Esophagus squamous epithelium (tissue), 4 donors: Measurements from ENCODE around the gene ADSS2.

ENCODE experiments used
- CTCF ChIP-seq, 6 experiments: fragments of 450-650 bp in 4 of 6; fragments of 200-600 bp in 2 of 6; sonication (generic) in 2 of 6; IDR thresholded peaks; one replicate each; pipeline ENCODE4 v1.5.1; 2016 to 2019; ENCODE audit warnings: antibody characterized with exemption in 6 of 6, mild to moderate bottlenecking in 4 of 6, moderate library complexity in 4 of 6
- POLR2A ChIP-seq, 4 donors: fragments of 450-650 bp; IDR thresholded peaks; one replicate each; pipeline ENCODE4 v1.6.1; 2017; ENCODE audit warnings: antibody characterized with exemption in 4 of 4, mild to moderate bottlenecking in 4 of 4, moderate library complexity in 3 of 4

- TF ChIP-seq CTCF (IDR thresholded peaks at IDR 0.05) (no peak), POLR2A (IDR thresholded peaks at IDR 0.05) (no peak)
Observed at GRCh38 chr1:244362476-244362875, 89.2 kb downstream of the ADSS2 start.
